H9 (cell line): ENCODE results near the gene CCDC78. TPM values are rescaled to one million over a fixed set of nuclear protein-coding genes. Genes with fewer than 3 reads are reported as not detected.
"Not testable (repeated sequence)": the region's sequence is repeated elsewhere in the genome, so short reads cannot be mapped to it uniquely, and the experiment has no call there.

ENCODE experiments used
- DNase-seq: peaks from one replicate; pipeline ENCODE4 v3.0.0-alpha.2; 2017
- H2AFZ ChIP-seq: one replicate; pipeline ENCODE4 v1.6.1; 2013; ENCODE audit warnings: mild to moderate bottlenecking, low read length, control low read depth, moderate library complexity
- H2AK5ac ChIP-seq: 2 replicates; pipeline ENCODE4 v1.6.1; 2013; ENCODE audit warnings: low read length, control low read depth, mixed read lengths; ENCODE audit not compliant: insufficient read length
- H2BK120ac ChIP-seq: one replicate; pipeline ENCODE4 v1.6.1; 2013; ENCODE audit warnings: low read depth, mild to moderate bottlenecking, low read length, control low read depth, inconsistent platforms; ENCODE audit not compliant: poor library complexity, severe bottlenecking
- H2BK12ac ChIP-seq: 2 replicates; pipeline ENCODE4 v1.6.1; 2013; ENCODE audit warnings: low read length, control low read depth, mixed read lengths, low read depth; ENCODE audit not compliant: insufficient read length
- H2BK15ac ChIP-seq: 2 replicates; pipeline ENCODE4 v1.6.1; 2013; ENCODE audit warnings: low read depth, low read length, control low read depth
- H2BK20ac ChIP-seq: one replicate; pipeline ENCODE4 v1.6.1; 2013; ENCODE audit warnings: low read depth, mild to moderate bottlenecking, low read length, control low read depth, inconsistent platforms; ENCODE audit not compliant: poor library complexity, severe bottlenecking
- H2BK5ac ChIP-seq: 2 replicates; pipeline ENCODE4 v1.6.1; 2013; ENCODE audit warnings: low read length, control low read depth, mixed read lengths; ENCODE audit not compliant: insufficient read length
- H3K14ac ChIP-seq: 2 replicates; pipeline ENCODE4 v1.6.1; 2013; ENCODE audit warnings: low read length, control low read depth; ENCODE audit not compliant: insufficient read depth
- H3K18ac ChIP-seq: 2 replicates; pipeline ENCODE4 v1.6.1; 2013; ENCODE audit warnings: low read depth, mild to moderate bottlenecking, mixed read lengths, low read length, control low read depth; ENCODE audit not compliant: insufficient read length
- H3K23ac ChIP-seq: 2 replicates; pipeline ENCODE4 v1.6.1; 2013; ENCODE audit warnings: low read length, control low read depth, mixed read lengths, low read depth; ENCODE audit not compliant: insufficient read length
- H3K23me2 ChIP-seq: 2 replicates; pipeline ENCODE4 v1.6.1; 2013; ENCODE audit warnings: low read depth, mild to moderate bottlenecking, mixed read lengths, low read length, control low read depth; ENCODE audit not compliant: insufficient read length, poor library complexity, severe bottlenecking
- H3K27ac ChIP-seq: 2 replicates; pipeline ENCODE4 v1.5.1; 2013; ENCODE audit warnings: low read length, control low read depth, mixed read lengths, low read depth; ENCODE audit not compliant: insufficient read length
- H3K27me3 ChIP-seq: 2 replicates; pipeline ENCODE4 v1.6.1; 2013; ENCODE audit warnings: low read length, control low read depth, inconsistent platforms; ENCODE audit not compliant: insufficient read depth
- H3K4ac ChIP-seq: 2 replicates; pipeline ENCODE4 v1.6.1; 2013; ENCODE audit warnings: low read depth, mild to moderate bottlenecking, control low read depth, inconsistent platforms, low read length, moderate library complexity
- H3K4me1 ChIP-seq: 2 replicates; pipeline ENCODE4 v1.6.1; 2013; ENCODE audit warnings: low read length, control low read depth, inconsistent platforms; ENCODE audit not compliant: insufficient read depth
- H3K4me2 ChIP-seq: 2 replicates; pipeline ENCODE4 v1.6.1; 2013; ENCODE audit warnings: low read length, control low read depth, mixed read lengths; ENCODE audit not compliant: insufficient read length, insufficient read depth
- H3K56ac ChIP-seq: 2 replicates; pipeline ENCODE4 v1.6.1; 2013; ENCODE audit warnings: low read depth, mild to moderate bottlenecking, mixed read lengths, low read length, control low read depth; ENCODE audit not compliant: insufficient read length
- H3K79me1 ChIP-seq: 2 replicates; pipeline ENCODE4 v1.6.1; 2013; ENCODE audit warnings: low read depth, mild to moderate bottlenecking, moderate library complexity, low read length, control low read depth, inconsistent platforms; ENCODE audit not compliant: insufficient read depth, poor library complexity, severe bottlenecking
- H3K79me2 ChIP-seq: 2 replicates; pipeline ENCODE4 v1.6.1; 2013; ENCODE audit warnings: low read length, control low read depth, inconsistent platforms; ENCODE audit not compliant: insufficient read depth
- H3K9ac ChIP-seq: 2 replicates; pipeline ENCODE4 v1.6.1; 2013; ENCODE audit warnings: low read length, control low read depth, mixed read lengths; ENCODE audit not compliant: insufficient read length; ENCODE audit errors: extremely low read depth
- H3K9me3 ChIP-seq: one replicate; pipeline ENCODE4 v1.6.1; 2013; ENCODE audit warnings: low read depth, low read length, inconsistent platforms; ENCODE audit not compliant: control insufficient read depth
- H3T11ph ChIP-seq: one replicate; pipeline ENCODE4 v1.6.1; 2013; ENCODE audit warnings: mild to moderate bottlenecking, low read length, control low read depth, inconsistent platforms
- H4K20me1 ChIP-seq: one replicate; pipeline ENCODE4 v1.6.1; 2013; ENCODE audit not compliant: control insufficient read depth, insufficient read length, insufficient read depth
- H4K5ac ChIP-seq: 2 replicates; pipeline ENCODE4 v1.6.1; 2013; ENCODE audit warnings: low read depth, mild to moderate bottlenecking, mixed read lengths, low read length, control low read depth; ENCODE audit not compliant: insufficient read length
- H4K8ac ChIP-seq: replicated peaks from 2 replicates; pipeline ENCODE4 v1.6.1; 2013; ENCODE audit warnings: low read length, control low read depth, mixed read lengths, low read depth; ENCODE audit not compliant: insufficient read length
- H4K91ac ChIP-seq: 2 replicates; pipeline ENCODE4 v1.6.1; 2013; ENCODE audit warnings: low read depth, mild to moderate bottlenecking, moderate library complexity, mixed read lengths, low read length, control low read depth; ENCODE audit not compliant: insufficient read length
- H3K27ac Mint-ChIP-seq, 3 experiments: 2 replicates in 2 of 3; 3 replicates in 1 of 3; pipeline ENCODE4 v1.8.0; 2020 to 2021; ENCODE audit warnings: mixed read lengths in 3 of 3, mild to moderate bottlenecking in 1 of 3, moderate library complexity in 1 of 3
- H3K27me3 Mint-ChIP-seq: 2 replicates; pipeline ENCODE4 v1.8.0; 2021; ENCODE audit warnings: low read depth, mild to moderate bottlenecking, moderate library complexity, mixed read lengths
- H3K36me3 Mint-ChIP-seq, 3 experiments: 2 replicates in 2 of 3; 3 replicates in 1 of 3; pipeline ENCODE4 v1.8.0; 2020 to 2021; ENCODE audit warnings: low read depth in 3 of 3, mixed read lengths in 3 of 3; ENCODE audit not compliant: insufficient read depth in 1 of 3
- H3K4me1 Mint-ChIP-seq, 2 experiments: 2 replicates each; pipeline ENCODE4 v1.8.0; 2020; ENCODE audit warnings: mixed read lengths in 2 of 2
- H3K4me3 Mint-ChIP-seq, 2 experiments: 2 replicates in 1 of 2; 3 replicates in 1 of 2; pipeline ENCODE4 v1.8.0; 2020 to 2021; ENCODE audit warnings: mild to moderate bottlenecking in 2 of 2, mixed read lengths in 2 of 2, moderate library complexity in 1 of 2
- H3K9me3 Mint-ChIP-seq, 2 experiments: 2 replicates in 1 of 2; 3 replicates in 1 of 2; pipeline ENCODE4 v1.8.0; 2020; ENCODE audit warnings: mild to moderate bottlenecking in 2 of 2, mixed read lengths in 2 of 2, moderate library complexity in 1 of 2
- WGBS: extraction: QIAGEN DNeasy Blood & Tissue Kit; methylation state at CpG from one replicate; pipeline ENCODE4 v1.1.7; 2013; ENCODE audit warnings: missing lambda C conversion rate, low lambda C conversion rate, mixed read lengths; ENCODE audit not compliant: insufficient read length; ENCODE audit errors: extremely low coverage; 5-methylcytosine and 5-hydroxymethylcytosine counted together
- total RNA-seq: library from RNA; stranded (reverse); gene quantifications from 2 replicates; pipeline ENCODE4 v1.2.1, GENCODE V29; 2021
- TF ChIP-seq, protein P1 (sequence below): fragments of 200-600 bp; sonication (generic); conservative IDR thresholded peaks from 3 replicates; pipeline ENCODE4 v1.8.0; 2021; ENCODE audit warnings: antibody characterized with exemption, mild to moderate bottlenecking

Gene CCDC78
- total RNA-seq, 1 experiment from 2014 or later = 12.1 TPM

DNA sequence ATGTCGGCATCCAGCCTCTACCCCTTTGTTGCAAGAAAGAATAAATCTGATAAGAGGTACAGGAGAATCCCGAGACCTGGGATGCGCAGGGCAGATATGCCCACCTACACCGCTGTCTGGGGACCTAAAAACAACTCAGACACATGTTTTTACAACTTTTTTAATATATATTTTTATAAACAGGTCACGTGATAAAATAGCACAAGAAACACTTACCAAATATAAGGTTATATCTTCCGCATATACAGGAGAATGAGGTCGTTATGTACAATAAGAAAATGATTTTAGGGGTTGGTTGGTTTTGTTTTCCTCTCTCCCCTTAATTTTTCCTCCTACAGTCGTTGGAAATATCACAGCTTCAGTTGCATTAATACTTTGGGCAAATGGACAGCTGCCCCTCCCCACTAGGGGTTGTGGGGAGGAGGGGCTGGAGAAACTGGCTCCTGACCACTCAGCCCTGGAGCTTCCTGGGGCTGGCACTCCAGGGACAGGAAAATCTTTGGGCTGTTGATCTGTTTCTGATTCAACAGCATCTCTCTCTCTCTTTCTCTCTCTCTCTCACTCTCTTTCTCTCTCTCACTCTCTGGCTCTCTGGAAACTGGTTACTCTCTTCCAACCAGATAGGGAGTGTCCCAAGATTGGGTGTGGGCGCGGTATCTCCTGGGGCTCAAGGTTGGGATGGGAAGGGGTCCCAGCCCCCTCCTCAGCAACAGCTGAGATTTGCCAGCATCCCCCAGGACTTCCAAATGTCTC is 33.7 kb downstream of the CCDC78 start:
- Mint-ChIP-seq H3K36me3 (peaks cover 0 to 3% (median 2%) of the 10 kb centered on the region in 3 experiments; a peak in 2 of 7 replicates), H3K27ac (no peak overlapping the region), H3K4me1 (peaks cover 0 to 16% of the 10 kb centered on the region in 2 experiments; a peak in 3 of 4 replicates), H3K9me3 (no peaks in the 10 kb centered on the region; a peak in 1 of 5 replicates), H3K27me3 (peaks cover 63% of the 10 kb centered on the region), H3K4me3 (peak overlapping the region in 1 of 2 experiments; percentile 30; a peak in 2 of 5 replicates)
- H2AK5ac ChIP-seq = no peak overlapping the region
- no peak overlapping the region for H3K27ac ChIP-seq
- H3K14ac ChIP-seq = no peak overlapping the region
- no peak overlapping the region for H3K23ac ChIP-seq
- no peak overlapping the region for H2AFZ ChIP-seq
- H3K27me3 ChIP-seq = peaks cover 11% of the 10 kb centered on the region; the same call in 1 of the 2 replicates
- H3K9ac ChIP-seq = no peak overlapping the region
- no peak for DNase-seq
- H2BK12ac ChIP-seq = no peak overlapping the region
- no peaks in the 10 kb centered on the region for H3K9me3 ChIP-seq
- no peak overlapping the region for H3T11ph ChIP-seq
- H3K4ac ChIP-seq = no peak overlapping the region
- H3K18ac ChIP-seq = no peak overlapping the region
- no peak overlapping the region for H2BK15ac ChIP-seq
- TF ChIP-seq, protein P1, sequence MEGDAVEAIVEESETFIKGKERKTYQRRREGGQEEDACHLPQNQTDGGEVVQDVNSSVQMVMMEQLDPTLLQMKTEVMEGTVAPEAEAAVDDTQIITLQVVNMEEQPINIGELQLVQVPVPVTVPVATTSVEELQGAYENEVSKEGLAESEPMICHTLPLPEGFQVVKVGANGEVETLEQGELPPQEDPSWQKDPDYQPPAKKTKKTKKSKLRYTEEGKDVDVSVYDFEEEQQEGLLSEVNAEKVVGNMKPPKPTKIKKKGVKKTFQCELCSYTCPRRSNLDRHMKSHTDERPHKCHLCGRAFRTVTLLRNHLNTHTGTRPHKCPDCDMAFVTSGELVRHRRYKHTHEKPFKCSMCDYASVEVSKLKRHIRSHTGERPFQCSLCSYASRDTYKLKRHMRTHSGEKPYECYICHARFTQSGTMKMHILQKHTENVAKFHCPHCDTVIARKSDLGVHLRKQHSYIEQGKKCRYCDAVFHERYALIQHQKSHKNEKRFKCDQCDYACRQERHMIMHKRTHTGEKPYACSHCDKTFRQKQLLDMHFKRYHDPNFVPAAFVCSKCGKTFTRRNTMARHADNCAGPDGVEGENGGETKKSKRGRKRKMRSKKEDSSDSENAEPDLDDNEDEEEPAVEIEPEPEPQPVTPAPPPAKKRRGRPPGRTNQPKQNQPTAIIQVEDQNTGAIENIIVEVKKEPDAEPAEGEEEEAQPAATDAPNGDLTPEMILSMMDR = no peak
- no peaks in the 10 kb centered on the region for H3K4me1 ChIP-seq
- H4K8ac ChIP-seq = no peak overlapping the region
- no peaks in the 10 kb centered on the region for H3K79me2 ChIP-seq
- peaks cover 27% of the 10 kb centered on the region for H3K23me2 ChIP-seq
- H3K79me1 ChIP-seq = no peaks in the 10 kb centered on the region
- no peak overlapping the region for H2BK5ac ChIP-seq
- H2BK20ac ChIP-seq = no peak overlapping the region
- no peak overlapping the region for H2BK120ac ChIP-seq
- no peak overlapping the region for H3K56ac ChIP-seq
- no peak overlapping the region for H4K91ac ChIP-seq
- H4K20me1 ChIP-seq = no peaks in the 10 kb centered on the region
- no CpG with 5 or more reads among the region's 10 CpGs for WGBS
- no peak overlapping the region for H3K4me2 ChIP-seq
- no peak overlapping the region for H4K5ac ChIP-seq

DNA sequence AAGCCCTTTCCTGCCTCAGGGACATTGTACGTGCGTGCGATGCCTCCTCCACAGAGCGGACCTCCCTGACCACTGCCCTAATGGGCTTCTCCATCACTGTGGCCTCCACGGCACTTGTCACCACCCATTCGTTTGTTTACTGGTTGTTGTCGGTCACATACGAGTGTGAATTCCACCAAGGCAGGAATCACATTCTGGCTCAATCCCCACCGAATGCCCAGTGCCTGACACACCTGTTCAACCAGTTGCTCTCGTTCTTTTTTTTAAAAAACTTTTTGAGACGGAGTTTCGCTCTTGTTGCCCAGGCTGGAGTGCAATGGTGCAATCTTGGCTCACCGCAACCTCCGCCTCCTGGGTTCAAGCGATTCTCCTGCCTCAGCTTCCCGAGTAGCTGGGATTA is 35.0 kb downstream of the CCDC78 start:
- H3K27ac ChIP-seq, H3K18ac ChIP-seq, H4K91ac ChIP-seq, H4K8ac ChIP-seq, H2BK20ac ChIP-seq, H3K27ac Mint-ChIP-seq, H3K79me2 ChIP-seq, H3K4ac ChIP-seq, H4K5ac ChIP-seq, H2AFZ ChIP-seq, H3K56ac ChIP-seq, H2AK5ac ChIP-seq, H2BK12ac ChIP-seq, H3K23ac ChIP-seq, H3K4me1 ChIP-seq, H3K14ac ChIP-seq, H3K9me3 ChIP-seq, H3T11ph ChIP-seq, DNase-seq, H3K9ac ChIP-seq, H2BK15ac ChIP-seq, H3K4me2 ChIP-seq, H4K20me1 ChIP-seq, H3K9me3 Mint-ChIP-seq, H2BK5ac ChIP-seq, H2BK120ac ChIP-seq, H3K79me1 ChIP-seq: not testable (repeated sequence)
- peaks cover 11% of the 10 kb centered on the region; the same call in 1 of the 2 replicates for H3K27me3 ChIP-seq
- Mint-ChIP-seq H3K36me3 (peaks cover 2 to 13% (median 11%) of the 10 kb centered on the region in 3 experiments; a peak in 5 of 7 replicates), H3K27me3 (peaks cover 52% of the 10 kb centered on the region), H3K4me3 (peak overlapping the region; percentile 85 to 90), H3K4me1 (peaks cover 0 to 14% of the 10 kb centered on the region in 2 experiments; a peak in 3 of 4 replicates)
- no CpG with 5 or more reads among the region's 16 CpGs for WGBS
- H3K23me2 ChIP-seq = peaks cover 27% of the 10 kb centered on the region
